ENCODE measurements around the gene ZG16. TPM values are rescaled to one million over a fixed set of nuclear protein-coding genes. Genes with fewer than 3 reads are reported as not detected.
"Not testable (repeated sequence)": the region's sequence is repeated elsewhere in the genome, so short reads cannot be mapped to it uniquely, and the experiment has no call there.

The ZG16 gene
- total RNA-seq, 1 donor from 2014 or later: not detected

DNA sequence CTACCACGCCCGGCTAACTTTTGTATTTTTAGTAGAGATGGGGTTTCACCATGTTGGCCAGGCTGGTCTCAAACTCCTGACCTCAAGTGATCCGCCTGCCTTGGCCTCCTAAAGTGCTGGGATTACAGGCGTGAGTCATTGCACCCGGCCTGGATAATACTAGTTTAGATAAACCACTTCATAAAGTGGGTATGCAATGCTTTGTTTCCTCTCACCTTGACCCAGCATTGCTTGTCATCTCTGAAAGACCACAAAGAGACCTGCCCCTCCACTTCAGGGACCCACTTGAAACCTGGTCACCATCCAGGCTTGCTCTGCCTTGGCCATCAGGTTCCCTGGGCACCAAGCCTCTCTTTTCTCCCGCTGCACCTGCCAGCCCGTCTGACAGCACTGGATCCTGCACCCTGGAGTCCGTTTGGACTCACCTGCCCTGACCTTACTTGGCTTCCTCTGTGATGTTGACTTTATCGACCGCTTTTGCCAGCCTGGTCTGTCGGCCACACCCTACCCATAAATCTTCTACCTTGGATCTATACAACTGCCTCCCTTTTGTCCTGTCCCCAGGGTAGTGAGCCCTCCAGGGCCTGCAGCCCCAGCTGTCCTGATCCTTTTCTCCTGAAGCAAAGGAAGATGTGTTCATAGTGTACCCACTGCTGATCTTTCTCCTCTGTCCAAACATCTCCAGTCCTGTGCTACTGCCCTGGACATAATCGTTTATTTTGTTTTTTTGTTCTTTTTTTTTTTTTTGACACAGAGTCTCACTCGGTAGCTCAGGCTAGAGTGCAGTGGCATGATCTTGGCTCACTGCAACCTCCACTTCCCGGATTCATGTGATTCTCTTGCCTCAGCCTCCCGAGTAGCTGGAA, 12.7 kb upstream of the ZG16 start:
- ATAC-seq: peak; percentile 91 to 92
- no peaks in the 10 kb centered on the region for H3K27me3 ChIP-seq (ENCODE audit: low read depth)
- no peaks in the 10 kb centered on the region for H3K36me3 ChIP-seq
- no peaks in the 10 kb centered on the region for H3K9me3 ChIP-seq
- H3K4me3 ChIP-seq: no peak overlapping the region
- intact Hi-C loops (cut with DNase I): no loop called here
- TF ChIP-seq, protein P1, sequence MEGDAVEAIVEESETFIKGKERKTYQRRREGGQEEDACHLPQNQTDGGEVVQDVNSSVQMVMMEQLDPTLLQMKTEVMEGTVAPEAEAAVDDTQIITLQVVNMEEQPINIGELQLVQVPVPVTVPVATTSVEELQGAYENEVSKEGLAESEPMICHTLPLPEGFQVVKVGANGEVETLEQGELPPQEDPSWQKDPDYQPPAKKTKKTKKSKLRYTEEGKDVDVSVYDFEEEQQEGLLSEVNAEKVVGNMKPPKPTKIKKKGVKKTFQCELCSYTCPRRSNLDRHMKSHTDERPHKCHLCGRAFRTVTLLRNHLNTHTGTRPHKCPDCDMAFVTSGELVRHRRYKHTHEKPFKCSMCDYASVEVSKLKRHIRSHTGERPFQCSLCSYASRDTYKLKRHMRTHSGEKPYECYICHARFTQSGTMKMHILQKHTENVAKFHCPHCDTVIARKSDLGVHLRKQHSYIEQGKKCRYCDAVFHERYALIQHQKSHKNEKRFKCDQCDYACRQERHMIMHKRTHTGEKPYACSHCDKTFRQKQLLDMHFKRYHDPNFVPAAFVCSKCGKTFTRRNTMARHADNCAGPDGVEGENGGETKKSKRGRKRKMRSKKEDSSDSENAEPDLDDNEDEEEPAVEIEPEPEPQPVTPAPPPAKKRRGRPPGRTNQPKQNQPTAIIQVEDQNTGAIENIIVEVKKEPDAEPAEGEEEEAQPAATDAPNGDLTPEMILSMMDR (IDR thresholded peaks at IDR 0.05): no peak
- no peak overlapping the region for H3K27ac ChIP-seq
- peak; percentile 84 for DNase-seq
- H3K4me1 ChIP-seq: no peaks in the 10 kb centered on the region

DNA sequence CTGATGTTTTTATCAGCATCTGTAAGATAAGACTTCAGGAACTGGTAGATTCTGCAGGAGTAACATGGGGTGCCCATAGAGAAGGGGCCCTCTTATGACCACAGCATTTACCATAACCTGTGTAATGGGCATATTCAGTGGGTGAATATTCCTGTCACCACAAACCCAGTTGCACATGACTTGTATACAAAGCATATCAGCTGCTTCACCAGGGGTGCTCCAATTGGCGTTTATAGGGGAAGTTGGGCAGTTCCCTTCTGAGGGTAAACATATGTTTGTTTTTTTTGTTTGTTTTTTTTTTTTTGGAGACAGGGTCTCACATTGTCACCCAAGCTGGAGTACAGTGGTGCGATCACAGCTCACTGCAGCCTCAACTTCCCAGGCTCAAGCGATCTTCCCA, 11.5 kb upstream of the ZG16 start:
- no peaks in the 10 kb centered on the region for H3K36me3 ChIP-seq
- intact Hi-C loops (cut with DNase I): no loop called here
- DNase-seq (no peak), ATAC-seq (no peak)
- H3K4me1 ChIP-seq: no peaks in the 10 kb centered on the region
- H3K4me3 ChIP-seq: no peak overlapping the region
- no peaks in the 10 kb centered on the region for H3K27me3 ChIP-seq (ENCODE audit: low read depth)
- no peak overlapping the region for H3K27ac ChIP-seq
- H3K9me3 ChIP-seq: no peaks in the 10 kb centered on the region
- TF ChIP-seq, protein P1 (IDR thresholded peaks at IDR 0.05): no peak

DNA sequence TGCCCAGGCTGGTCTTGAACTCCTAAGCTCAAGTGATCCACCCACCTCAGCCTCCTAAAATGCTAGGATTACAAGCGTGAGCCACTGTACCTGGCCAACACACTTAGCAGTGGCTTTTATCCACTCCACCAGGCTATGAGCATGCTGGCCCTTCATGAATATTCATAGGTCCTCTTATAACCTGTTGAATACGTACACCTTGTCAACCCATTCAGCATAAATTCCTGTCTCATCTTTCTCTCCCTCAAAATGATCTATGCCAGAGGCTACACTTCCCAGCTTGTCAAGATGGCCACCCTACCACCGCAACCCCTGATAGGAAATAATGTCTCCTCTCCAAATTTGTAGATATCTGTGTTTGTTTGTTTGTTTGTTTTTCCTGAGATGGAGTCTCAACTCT, 11.0 kb upstream of the ZG16 start:
- Histone ChIP-seq H3K36me3 (no peaks in the 10 kb centered on the region), H3K4me1 (no peaks in the 10 kb centered on the region), H3K4me3 (no peak overlapping the region), H3K9me3 (no peaks in the 10 kb centered on the region), H3K27me3 (ENCODE audit: low read depth) (no peaks in the 10 kb centered on the region), H3K27ac (no peak overlapping the region)
- TF ChIP-seq, protein P1 (IDR thresholded peaks at IDR 0.05): no peak
- DNase-seq (no peak), ATAC-seq (no peak)
- intact Hi-C loops (cut with DNase I): no loop called here

DNA sequence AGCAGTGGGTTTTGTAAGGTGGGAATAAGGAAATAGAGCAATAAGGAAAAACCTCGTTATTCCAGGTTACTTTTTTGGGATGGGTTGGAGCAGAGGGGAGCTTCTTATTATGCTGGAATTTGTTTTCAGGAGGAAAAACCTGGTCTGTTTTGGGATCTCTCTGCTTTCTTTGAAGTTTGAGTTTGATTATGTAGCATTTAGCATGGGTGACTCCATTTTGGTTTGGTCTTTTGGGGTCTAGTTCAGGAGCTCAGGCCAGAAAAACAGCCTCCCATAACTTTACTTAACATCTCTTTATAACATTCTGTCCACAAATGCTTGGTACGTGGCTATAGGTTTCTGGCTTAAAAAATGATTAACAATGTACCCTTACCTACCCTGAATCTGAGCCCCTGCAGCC, 8.5 kb upstream of the ZG16 start:
- Histone ChIP-seq H3K27me3 (ENCODE audit: low read depth) (no peaks in the 10 kb centered on the region), H3K9me3 (no peaks in the 10 kb centered on the region), H3K36me3 (no peaks in the 10 kb centered on the region), H3K4me1 (no peaks in the 10 kb centered on the region), H3K4me3 (no peak overlapping the region), H3K27ac (no peak overlapping the region)
- ATAC-seq: no peak
- TF ChIP-seq, protein P1 (IDR thresholded peaks at IDR 0.05): no peak
- no peak for DNase-seq
- intact Hi-C loops (cut with DNase I): no loop called here

DNA sequence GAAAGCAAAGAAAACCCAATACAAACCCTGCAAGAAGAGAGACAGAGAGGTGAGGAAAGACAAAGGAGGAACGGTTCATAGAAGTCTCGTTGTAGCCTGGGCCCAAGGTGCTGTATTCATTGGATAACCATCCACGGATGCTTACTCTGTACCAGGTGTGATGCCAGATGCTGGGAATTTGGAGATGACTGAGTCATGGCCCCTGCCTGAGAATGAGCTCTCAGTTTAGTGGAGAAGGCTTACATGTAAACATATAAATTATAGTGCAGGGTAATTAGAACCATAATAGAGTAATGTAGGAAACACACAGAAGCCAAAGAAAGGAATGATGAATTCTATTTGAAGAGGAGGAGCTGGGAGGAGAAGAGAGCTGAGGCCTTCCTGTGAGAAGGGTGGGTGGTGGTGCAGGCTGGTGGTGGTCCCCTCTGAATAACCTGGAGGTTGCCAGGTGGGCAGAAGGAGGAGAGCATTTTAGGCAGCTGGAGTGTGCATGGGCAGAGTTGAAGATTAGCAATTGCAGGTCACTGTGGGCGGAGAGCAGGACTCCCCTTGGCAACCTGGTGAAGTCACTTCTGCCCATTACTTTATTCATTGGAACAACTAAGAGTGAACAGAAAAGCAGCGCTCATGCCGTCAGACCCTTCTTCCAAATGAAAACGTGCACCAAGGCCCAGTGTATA, 7.7 kb upstream of the ZG16 start:
- Histone ChIP-seq H3K27me3 (ENCODE audit: low read depth) (no peaks in the 10 kb centered on the region), H3K27ac (no peak overlapping the region), H3K9me3 (no peaks in the 10 kb centered on the region), H3K4me3 (no peak overlapping the region), H3K36me3 (no peaks in the 10 kb centered on the region), H3K4me1 (no peaks in the 10 kb centered on the region)
- TF ChIP-seq, protein P1 (IDR thresholded peaks at IDR 0.05): no peak
- intact Hi-C loops (cut with DNase I): no loop called here
- DNase-seq: no peak
- no peak for ATAC-seq

DNA sequence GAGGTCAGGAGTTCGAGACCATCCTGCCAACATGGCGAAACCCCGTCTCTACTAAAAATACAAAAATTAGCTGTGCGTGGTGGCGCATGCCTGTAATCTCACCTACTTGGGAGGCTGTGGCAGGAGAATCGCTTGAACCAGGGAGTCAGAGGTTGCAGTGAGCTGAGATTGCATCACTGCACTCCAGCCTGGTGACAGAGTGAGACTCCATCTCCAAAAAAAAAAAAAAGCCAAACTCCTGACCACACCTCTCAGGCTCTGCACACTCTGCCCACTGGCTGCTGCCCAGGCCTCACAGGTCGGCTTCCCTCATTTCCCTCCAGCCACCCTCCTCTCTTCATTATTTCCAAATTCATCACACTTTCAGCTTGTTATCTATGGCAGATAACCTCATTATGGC, 5.7 kb upstream of the ZG16 start:
- H3K4me3 ChIP-seq; H3K27me3 ChIP-seq (ENCODE audit: low read depth); intact Hi-C loops (cut with DNase I); H3K9me3 ChIP-seq; H3K36me3 ChIP-seq; DNase-seq; H3K27ac ChIP-seq; H3K4me1 ChIP-seq: not testable (repeated sequence)
- peak in 1 of 2 donors; percentile 37 for ATAC-seq
